Trophoblast cell (in vitro differentiated cells and primary cell): Measurements from ENCODE around the gene FZD4.

Source experiments
- DNase-seq, 2 donors: peaks; one replicate each; pipeline ENCODE4 v3.0.0-alpha.2; 2016
- H2AFZ ChIP-seq: 2 replicates; pipeline ENCODE4 v1.6.1; 2013; ENCODE audit warnings: low read length, moderate library complexity, mild to moderate bottlenecking; ENCODE audit not compliant: insufficient read depth, poor library complexity
- H2AK5ac ChIP-seq: 2 replicates; pipeline ENCODE4 v1.6.1; 2013; ENCODE audit warnings: mild to moderate bottlenecking, low read length
- H2BK120ac ChIP-seq: 2 replicates; pipeline ENCODE4 v1.6.1; 2013; ENCODE audit warnings: low read length, mild to moderate bottlenecking, moderate library complexity; ENCODE audit not compliant: insufficient read depth, poor library complexity
- H2BK12ac ChIP-seq: 2 replicates; pipeline ENCODE4 v1.6.1; 2013; ENCODE audit warnings: mild to moderate bottlenecking, low read length, moderate library complexity
- H2BK5ac ChIP-seq: 2 replicates; pipeline ENCODE4 v1.6.1; 2013; ENCODE audit warnings: low read length, low read depth, moderate library complexity, mild to moderate bottlenecking; ENCODE audit not compliant: poor library complexity
- H3K14ac ChIP-seq: 2 replicates; pipeline ENCODE4 v1.6.1; 2013; ENCODE audit warnings: mild to moderate bottlenecking, low read length
- H3K18ac ChIP-seq: 2 replicates; pipeline ENCODE4 v1.6.1; 2013; ENCODE audit warnings: mild to moderate bottlenecking, low read length
- H3K23ac ChIP-seq: 2 replicates; pipeline ENCODE4 v1.6.1; 2013; ENCODE audit warnings: low read length
- H3K27ac ChIP-seq: 2 replicates; pipeline ENCODE4 v1.5.1; 2013; ENCODE audit warnings: low read depth, mild to moderate bottlenecking, inconsistent platforms, low read length, moderate library complexity
- H3K27me3 ChIP-seq: 2 replicates; pipeline ENCODE4 v1.6.1; 2013; ENCODE audit warnings: inconsistent platforms, mild to moderate bottlenecking, low read length, moderate library complexity; ENCODE audit not compliant: insufficient read depth
- H3K36me3 ChIP-seq, 2 experiments: 1 replicate in 1 of 2; 2 replicates in 1 of 2; pipeline ENCODE4 v1.6.1; 2013; ENCODE audit warnings: low read length in 2 of 2, mild to moderate bottlenecking in 2 of 2, moderate library complexity in 1 of 2; ENCODE audit not compliant: insufficient read depth in 2 of 2, control insufficient read depth in 1 of 2
- H3K4ac ChIP-seq: 2 replicates; pipeline ENCODE4 v1.6.1; 2013; ENCODE audit warnings: low read depth, mild to moderate bottlenecking, low read length, moderate library complexity
- H3K4me1 ChIP-seq, 2 experiments: 1 replicate in 1 of 2; 2 replicates in 1 of 2; pipeline ENCODE4 v1.6.1; 2013; ENCODE audit warnings: low read length in 2 of 2, mild to moderate bottlenecking in 2 of 2, moderate library complexity in 1 of 2; ENCODE audit not compliant: insufficient read depth in 2 of 2, control insufficient read depth in 1 of 2
- H3K4me2 ChIP-seq: 2 replicates; pipeline ENCODE4 v1.6.1; 2013; ENCODE audit warnings: inconsistent platforms, mild to moderate bottlenecking, low read length, moderate library complexity
- H3K4me3 ChIP-seq: 2 replicates; pipeline ENCODE4 v1.5.1; 2013; ENCODE audit warnings: mild to moderate bottlenecking, low read depth, low read length, inconsistent platforms
- H3K79me1 ChIP-seq: one replicate; pipeline ENCODE4 v1.6.1; 2013; ENCODE audit warnings: low read length
- H3K79me2 ChIP-seq: 2 replicates; pipeline ENCODE4 v1.6.1; 2013; ENCODE audit warnings: low read length, mild to moderate bottlenecking; ENCODE audit not compliant: control insufficient read depth, insufficient read depth, poor library complexity
- H3K9ac ChIP-seq: 2 replicates; pipeline ENCODE4 v1.6.1; 2013; ENCODE audit warnings: mild to moderate bottlenecking, low read length
- H3K9me3 ChIP-seq: 2 replicates; pipeline ENCODE4 v1.6.1; 2013; ENCODE audit warnings: low read depth, mild to moderate bottlenecking, control low read depth, inconsistent platforms, low read length; ENCODE audit not compliant: insufficient read depth
- H4K12ac ChIP-seq: 2 replicates; pipeline ENCODE4 v1.6.1; 2013; ENCODE audit warnings: low read depth, mild to moderate bottlenecking, low read length, moderate library complexity
- H4K8ac ChIP-seq: 2 replicates; pipeline ENCODE4 v1.6.1; 2013; ENCODE audit warnings: low read depth, mild to moderate bottlenecking, low read length, moderate library complexity
- H4K91ac ChIP-seq: one replicate; pipeline ENCODE4 v1.6.1; 2013; ENCODE audit warnings: low read depth, mild to moderate bottlenecking, low read length, moderate library complexity
- WGBS: extraction: QIAGEN DNeasy Blood & Tissue Kit; methylation state at CpG from one replicate; pipeline ENCODE4 v1.1.7; 2013; ENCODE audit warnings: missing lambda C conversion rate; ENCODE audit not compliant: insufficient read length, insufficient coverage; ENCODE audit errors: extremely low coverage; 5-methylcytosine and 5-hydroxymethylcytosine counted together

FZD4 gene

DNA sequence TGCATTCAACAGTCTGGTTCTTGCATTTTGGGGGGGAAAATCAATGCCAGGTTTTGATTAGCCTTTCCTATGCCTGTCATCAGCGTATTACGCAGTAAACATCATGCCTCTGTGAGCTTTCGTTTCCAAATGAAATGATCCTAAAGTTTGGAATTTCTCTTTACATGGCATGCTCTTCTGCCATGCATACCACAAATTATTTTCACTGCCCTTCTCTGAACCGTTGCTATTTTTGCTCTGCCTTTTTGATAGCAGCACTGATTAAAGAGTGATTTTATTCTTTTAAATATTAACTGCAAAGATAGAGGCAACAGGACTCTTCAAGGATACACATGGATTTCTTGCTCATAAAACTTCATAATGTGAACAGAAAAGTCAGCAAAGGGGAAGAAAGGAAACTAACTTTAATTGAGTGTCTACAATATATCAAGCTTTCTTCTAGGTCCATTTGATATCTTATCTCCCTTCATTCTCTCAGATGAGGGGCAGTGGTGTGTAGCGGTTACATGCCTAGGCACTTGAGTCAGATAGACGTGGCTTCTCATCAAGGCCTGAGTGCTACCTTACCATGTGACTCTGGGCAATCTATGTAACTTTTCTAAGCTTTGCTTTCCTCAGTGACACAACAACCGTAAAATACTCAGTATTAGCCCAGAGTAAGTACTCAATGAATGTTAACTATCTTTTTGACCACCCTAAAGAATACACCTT is 25.0 kb upstream of the FZD4 start:
- Histone ChIP-seq H3K9ac (no peak overlapping the region), H3K9me3 (no peaks in the 10 kb centered on the region), H3K4me3 (no peak overlapping the region), H2BK5ac (no peak overlapping the region), H3K4me2 (no peak overlapping the region), H4K8ac (no peak overlapping the region), H3K23ac (no peak overlapping the region), H4K12ac (no peak overlapping the region), H3K27ac (no peak overlapping the region), H4K91ac (no peak overlapping the region), H2AK5ac (no peak overlapping the region), H3K4ac (no peak overlapping the region), H3K79me2 (no peaks in the 10 kb centered on the region), H3K18ac (no peak overlapping the region), H3K14ac (no peak overlapping the region), H3K27me3 (no peaks in the 10 kb centered on the region), H2BK12ac (no peak overlapping the region), H3K79me1 (no peaks in the 10 kb centered on the region), H2AFZ (no peak overlapping the region), H3K36me3 (no peaks in the 10 kb centered on the region), H2BK120ac (no peak overlapping the region), H3K4me1 (peaks cover 0 to 3% of the 10 kb centered on the region in 2 experiments)
- DNase-seq, result peak in 1 of 2 donors; percentile 24
- WGBS, result no CpG with 5 or more reads among the region's 7 CpGs

DNA sequence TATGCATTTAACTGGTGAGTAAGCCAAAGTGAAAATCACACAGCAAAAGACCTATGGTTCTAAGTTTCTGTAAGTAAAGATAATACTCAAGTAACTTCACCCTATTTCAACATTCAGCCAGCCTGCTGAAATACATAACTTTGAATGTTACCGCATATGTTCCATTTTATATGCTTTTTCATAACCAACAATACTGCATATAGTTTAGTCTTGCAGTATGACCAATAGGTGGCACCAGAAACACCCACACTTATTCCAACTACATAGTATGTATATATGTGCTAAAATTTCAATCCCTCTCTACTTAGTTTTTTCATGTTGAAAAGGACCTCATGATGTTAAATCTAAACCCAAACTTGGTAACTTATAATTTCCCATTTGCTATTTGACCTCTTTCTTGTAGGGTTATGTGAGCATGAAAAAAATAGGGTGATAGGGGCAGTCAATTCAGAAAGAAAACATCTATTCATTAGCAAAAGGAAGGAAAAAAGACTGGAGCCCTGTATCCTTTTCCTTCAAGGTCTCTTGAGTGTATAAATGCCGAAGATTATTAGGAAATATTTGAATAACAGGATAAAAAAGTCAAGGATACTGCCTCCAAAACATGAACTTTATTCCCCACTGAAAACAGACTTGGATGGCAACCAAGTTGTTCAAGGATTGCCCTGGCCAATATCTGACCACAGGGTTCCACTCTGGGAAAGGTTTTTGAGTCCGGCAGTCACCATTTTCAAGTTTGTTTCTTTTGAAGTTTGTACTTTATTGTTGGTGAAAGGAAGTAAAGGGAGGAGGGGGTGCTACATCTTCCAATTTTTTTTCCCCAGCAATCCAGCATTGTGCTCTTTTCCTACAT is 23.8 kb upstream of the FZD4 start:
- Histone ChIP-seq H3K18ac (no peak overlapping the region), H2BK120ac (no peak overlapping the region), H3K27ac (no peak overlapping the region), H2AK5ac (no peak overlapping the region), H3K79me2 (no peaks in the 10 kb centered on the region), H3K23ac (no peak overlapping the region), H3K14ac (no peak overlapping the region), H3K27me3 (no peaks in the 10 kb centered on the region), H3K4ac (no peak overlapping the region), H3K9me3 (no peaks in the 10 kb centered on the region), H2BK12ac (no peak overlapping the region), H2BK5ac (no peak overlapping the region), H2AFZ (no peak overlapping the region), H3K4me2 (no peak overlapping the region), H4K8ac (no peak overlapping the region), H3K79me1 (no peaks in the 10 kb centered on the region), H3K36me3 (no peaks in the 10 kb centered on the region), H3K4me3 (no peak overlapping the region), H4K91ac (no peak overlapping the region), H3K4me1 (peaks cover 0 to 5% of the 10 kb centered on the region in 2 experiments), H3K9ac (no peak overlapping the region), H4K12ac (no peak overlapping the region)
- peak in 1 of 2 donors; percentile 65 for DNase-seq
- WGBS, result no CpG with 5 or more reads among the region's 3 CpGs

DNA sequence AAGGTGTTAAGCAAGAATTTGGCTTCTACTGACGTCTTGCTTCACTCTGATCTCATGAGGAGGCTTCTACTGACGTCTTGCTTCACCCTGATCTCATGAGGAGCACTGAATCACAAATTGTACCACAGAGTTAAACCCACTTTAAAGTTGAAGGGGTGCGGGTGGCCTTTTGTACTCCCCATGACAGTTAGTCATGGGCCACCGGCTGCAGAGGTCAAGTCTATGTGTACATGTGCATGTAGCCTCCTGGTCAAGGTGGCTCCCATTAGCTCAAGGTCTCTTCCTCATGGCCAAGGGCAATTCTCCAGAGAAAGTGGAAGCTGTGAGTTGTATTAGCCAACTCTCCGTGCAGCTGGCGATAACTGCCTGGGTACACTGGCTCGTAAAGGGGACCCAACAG is 23.1 kb upstream of the FZD4 start:
- H3K79me2 ChIP-seq, result no peaks in the 10 kb centered on the region
- no peaks in the 10 kb centered on the region for H3K79me1 ChIP-seq
- no peak overlapping the region for H3K18ac ChIP-seq
- no peak overlapping the region for H3K27ac ChIP-seq
- no peak overlapping the region for H3K4me3 ChIP-seq
- H4K8ac ChIP-seq, result no peak overlapping the region
- DNase-seq, result no peak
- no peak overlapping the region for H2AFZ ChIP-seq
- H3K4me1 ChIP-seq, result peaks cover 0 to 5% of the 10 kb centered on the region in 2 experiments
- no peak overlapping the region for H2BK120ac ChIP-seq
- H3K36me3 ChIP-seq, result no peaks in the 10 kb centered on the region
- no peak overlapping the region for H4K12ac ChIP-seq
- no peak overlapping the region for H3K4me2 ChIP-seq
- peaks cover 3% of the 10 kb centered on the region for H3K9me3 ChIP-seq
- no peak overlapping the region for H3K9ac ChIP-seq
- H3K27me3 ChIP-seq, result no peaks in the 10 kb centered on the region
- H3K4ac ChIP-seq, result no peak overlapping the region
- H2BK5ac ChIP-seq, result no peak overlapping the region
- H2BK12ac ChIP-seq, result no peak overlapping the region
- H3K23ac ChIP-seq, result no peak overlapping the region
- no peak overlapping the region for H3K14ac ChIP-seq
- WGBS, result no CpG with 5 or more reads among the region's 7 CpGs
- H4K91ac ChIP-seq, result no peak overlapping the region
- no peak overlapping the region for H2AK5ac ChIP-seq

DNA sequence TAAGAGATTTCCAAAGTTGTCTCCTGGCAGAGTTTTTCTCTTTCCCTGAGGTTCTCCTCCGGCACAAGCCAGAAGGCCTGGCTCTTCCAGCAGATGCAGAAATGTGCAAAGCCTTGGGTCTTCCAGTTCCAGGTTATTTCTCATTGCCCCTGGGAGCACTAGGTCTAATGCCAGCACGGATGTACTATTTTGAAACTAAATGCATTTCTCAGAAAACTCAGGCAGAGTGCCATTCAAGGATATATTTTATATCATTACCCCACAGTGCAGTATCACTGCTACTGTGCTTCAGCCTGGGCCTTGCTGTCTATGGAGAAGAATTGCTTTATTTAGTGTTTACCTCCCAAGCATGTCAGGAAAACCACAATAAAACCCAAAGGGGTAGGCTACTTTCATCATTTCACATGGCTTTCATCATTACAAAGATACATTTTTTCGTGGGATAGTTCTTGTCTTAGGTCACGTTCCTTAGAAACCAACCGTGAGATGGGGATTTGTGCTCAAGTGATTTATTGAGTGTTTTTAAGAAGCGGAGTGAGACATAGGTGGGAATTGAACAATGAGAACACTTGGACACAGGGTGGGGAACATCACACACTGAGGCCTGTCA is 22.4 kb upstream of the FZD4 start:
- 100% methylated on average over 1 of the region's 6 CpGs for WGBS
- no peak overlapping the region for H3K18ac ChIP-seq
- no peak for DNase-seq

More for the DNA sequence above, 22.4 kb upstream of the FZD4 start:
- Histone ChIP-seq H2BK5ac (no peak overlapping the region), H3K9ac (no peak overlapping the region), H2AFZ (no peak overlapping the region), H3K79me1 (no peaks in the 10 kb centered on the region), H3K4ac (no peak overlapping the region), H3K9me3 (peaks cover 3% of the 10 kb centered on the region), H2BK12ac (no peak overlapping the region), H3K36me3 (no peaks in the 10 kb centered on the region), H3K27ac (no peak overlapping the region), H3K4me3 (no peak overlapping the region), H3K23ac (no peak overlapping the region), H3K4me1 (peaks cover 0 to 2% of the 10 kb centered on the region in 2 experiments), H3K27me3 (no peaks in the 10 kb centered on the region), H4K8ac (no peak overlapping the region), H2BK120ac (no peak overlapping the region), H3K79me2 (no peaks in the 10 kb centered on the region), H3K4me2 (no peak overlapping the region), H4K91ac (no peak overlapping the region), H4K12ac (no peak overlapping the region), H2AK5ac (no peak overlapping the region), H3K14ac (no peak overlapping the region)
